MM.1S (cell line): ENCODE results near the gene COL7A1.

Source experiments
- DNase-seq: peaks from one replicate; pipeline ENCODE4 v3.0.0-alpha.2; 2015
- H2AFZ ChIP-seq: fragments of 300-600 bp; sonication (generic); 2 replicates; pipeline ENCODE4 v1.6.0; 2016; ENCODE audit warnings: antibody characterized with exemption, low read length
- H3F3A ChIP-seq: fragments of 300-600 bp; sonication (generic); 2 replicates; pipeline ENCODE4 v1.6.1; 2016; ENCODE audit warnings: mild to moderate bottlenecking, antibody characterized with exemption, low read length, moderate library complexity, mixed read lengths; ENCODE audit not compliant: insufficient read depth
- H3K27ac ChIP-seq: fragments of 300-600 bp; sonication (generic); 2 replicates; pipeline ENCODE4 v1.5.1; 2016; ENCODE audit warnings: mild to moderate bottlenecking, low read length
- H3K27me3 ChIP-seq: fragments of 300-600 bp; sonication (generic); replicated peaks from 2 replicates; pipeline ENCODE4 v1.6.0; 2016; ENCODE audit warnings: low read length; ENCODE audit not compliant: insufficient read depth
- H3K36me3 ChIP-seq: fragments of 300-600 bp; sonication (generic); replicated peaks from 2 replicates; pipeline ENCODE4 v1.6.1; 2016; ENCODE audit warnings: mild to moderate bottlenecking, low read length, mixed read lengths; ENCODE audit not compliant: insufficient read depth
- H3K4me1 ChIP-seq: fragments of 300-600 bp; sonication (generic); 2 replicates; pipeline ENCODE4 v1.6.1; 2016; ENCODE audit warnings: low read length, mixed read lengths
- H3K4me2 ChIP-seq: fragments of 300-600 bp; sonication (generic); 2 replicates; pipeline ENCODE4 v1.6.0; 2016; ENCODE audit warnings: low read depth, low read length
- H3K4me3 ChIP-seq: fragments of 300-600 bp; sonication (generic); 2 replicates; pipeline ENCODE4 v1.5.1; 2016; ENCODE audit warnings: low read length, mixed read lengths
- H3K79me2 ChIP-seq: fragments of 300-600 bp; sonication (generic); 2 replicates; pipeline ENCODE4 v1.6.1; 2016; ENCODE audit warnings: mixed run types, low read length, mixed read lengths
- H3K9ac ChIP-seq: fragments of 300-600 bp; sonication (generic); 2 replicates; pipeline ENCODE4 v1.6.1; 2016; ENCODE audit warnings: low read length, mixed read lengths
- H3K9me2 ChIP-seq: fragments of 300-600 bp; sonication (generic); replicated peaks from 2 replicates; pipeline ENCODE4 v1.6.1; 2016; ENCODE audit warnings: mild to moderate bottlenecking, low read length, mixed read lengths; ENCODE audit not compliant: insufficient read depth
- H3K9me3 ChIP-seq: fragments of 300-600 bp; sonication (generic); replicated peaks from 2 replicates; pipeline ENCODE4 v1.6.1; 2016; ENCODE audit warnings: mild to moderate bottlenecking, low read length, mixed read lengths; ENCODE audit not compliant: insufficient read depth
- H4K20me1 ChIP-seq: fragments of 300-600 bp; sonication (generic); 2 replicates; pipeline ENCODE4 v1.6.1; 2016; ENCODE audit warnings: mild to moderate bottlenecking, low read length, moderate library complexity, mixed read lengths; ENCODE audit not compliant: insufficient read depth
- CTCF ChIP-seq: fragments of 300-600 bp; sonication (generic); IDR thresholded peaks from 2 replicates; pipeline ENCODE4 v1.5.1; 2016; ENCODE audit warnings: antibody characterized with exemption, low read length, mixed read lengths
- EZH2 ChIP-seq: fragments of 300-600 bp; sonication (generic); optimal IDR thresholded peaks from 2 replicates; pipeline ENCODE3; 2017; ENCODE audit warnings: low read depth, mild to moderate bottlenecking, antibody characterized with exemption, low read length, mixed read lengths
- EZH2phosphoT487 ChIP-seq: fragments of 300-600 bp; sonication (generic); IDR thresholded peaks from 2 replicates; pipeline ENCODE4 v1.6.1; 2018; ENCODE audit warnings: antibody characterized with exemption, low read length

COL7A1 gene

GRCh38 chr3:48518638-48519276 is 76.4 kb downstream of the COL7A1 start:
- no peaks in the 10 kb centered on the region for H4K20me1 ChIP-seq
- no peaks in the 10 kb centered on the region for H3K9me2 ChIP-seq
- H3F3A ChIP-seq, result peaks cover 5% of the 10 kb centered on the region; the same call in 1 of the 2 replicates
- H3K36me3 ChIP-seq, result no peaks in the 10 kb centered on the region
- no peak overlapping the region for H3K27ac ChIP-seq
- no peak overlapping the region for H3K4me2 ChIP-seq
- TF ChIP-seq EZH2phosphoT487 (no peak), CTCF (no peak), EZH2 (no peak)
- H3K79me2 ChIP-seq, result no peaks in the 10 kb centered on the region
- peaks cover 39% of the 10 kb centered on the region for H3K27me3 ChIP-seq
- no peak for DNase-seq
- peaks cover 11% of the 10 kb centered on the region for H3K4me1 ChIP-seq
- no peak overlapping the region for H3K9ac ChIP-seq
- H2AFZ ChIP-seq, result no peak overlapping the region
- no peak overlapping the region for H3K4me3 ChIP-seq
- H3K9me3 ChIP-seq, result no peaks in the 10 kb centered on the region

- peaks cover 11% of the 10 kb centered on the region for H3K4me1 ChIP-seq
Observed at GRCh38 chr3:48518069-48518468, 77.1 kb downstream of the COL7A1 start.

GRCh38 chr3:48516571-48516970 is 78.6 kb downstream of the COL7A1 start:
- H3K36me3 ChIP-seq, result no peaks in the 10 kb centered on the region
- H2AFZ ChIP-seq, result no peak overlapping the region
- H3K4me3 ChIP-seq, result no peak overlapping the region
- no peak for TF ChIP-seq EZH2
- no peak for TF ChIP-seq CTCF
- no peak for TF ChIP-seq EZH2phosphoT487
- H3K27ac ChIP-seq, result no peak overlapping the region
- H3K9ac ChIP-seq, result no peak overlapping the region
- no peaks in the 10 kb centered on the region for H4K20me1 ChIP-seq
- DNase-seq, result no peak
- H3K79me2 ChIP-seq, result no peaks in the 10 kb centered on the region
- H3K4me2 ChIP-seq, result no peak overlapping the region
- H3K27me3 ChIP-seq, result peaks cover 48% of the 10 kb centered on the region
- peaks cover 11% of the 10 kb centered on the region for H3K4me1 ChIP-seq
- H3K9me3 ChIP-seq, result no peaks in the 10 kb centered on the region
- no peaks in the 10 kb centered on the region for H3K9me2 ChIP-seq
- peaks cover 5% of the 10 kb centered on the region; the same call in 1 of the 2 replicates for H3F3A ChIP-seq

More at GRCh38 chr3:48518069-48518468, 77.1 kb downstream of the COL7A1 start:
- no peaks in the 10 kb centered on the region for H3K79me2 ChIP-seq
- H3K4me3 ChIP-seq, result no peak overlapping the region
- H3K36me3 ChIP-seq, result no peaks in the 10 kb centered on the region
- no peak for DNase-seq
- H3K9me2 ChIP-seq, result no peaks in the 10 kb centered on the region
- H3K4me2 ChIP-seq, result no peak overlapping the region
- TF ChIP-seq EZH2 (no peak), EZH2phosphoT487 (no peak), CTCF (no peak)
- peaks cover 5% of the 10 kb centered on the region; the same call in 1 of the 2 replicates for H3F3A ChIP-seq
- no peak overlapping the region for H3K27ac ChIP-seq
- H2AFZ ChIP-seq, result no peak overlapping the region
- H3K9ac ChIP-seq, result no peak overlapping the region
- H3K27me3 ChIP-seq, result peaks cover 39% of the 10 kb centered on the region
- no peaks in the 10 kb centered on the region for H3K9me3 ChIP-seq
- H4K20me1 ChIP-seq, result no peaks in the 10 kb centered on the region
